HG02571 (cell line): ENCODE results near the gene ERG.

ENCODE experiments used
- ATAC-seq: cut with Tn5 transposase; IDR thresholded peaks from one replicate; pipeline ENCODE4 v1.9.1; 2021; ENCODE audit warnings: mild to moderate bottlenecking, moderate library complexity; ENCODE audit not compliant: unreplicated experiment

The ERG gene

DNA sequence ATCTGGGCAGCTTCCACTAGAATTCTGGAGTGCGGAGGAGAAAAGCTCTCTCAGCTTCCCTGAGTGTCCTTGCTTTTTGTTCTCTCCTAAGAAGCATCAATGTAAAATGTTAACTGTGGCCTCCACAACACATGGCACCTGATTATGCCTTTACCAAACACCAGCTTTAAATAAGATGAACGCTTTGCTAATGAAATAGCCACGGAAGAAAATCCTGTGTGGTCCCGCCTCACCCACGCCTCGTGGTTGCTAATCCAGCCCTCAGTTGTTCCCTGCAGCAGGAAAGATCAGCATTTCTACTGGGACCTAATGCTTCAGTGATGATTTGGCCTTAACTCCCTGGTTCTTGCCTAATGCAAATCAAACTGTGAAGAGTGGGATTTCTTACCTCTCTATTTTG is 1.8 kb upstream of the ERG start:
- no peak for ATAC-seq

DNA sequence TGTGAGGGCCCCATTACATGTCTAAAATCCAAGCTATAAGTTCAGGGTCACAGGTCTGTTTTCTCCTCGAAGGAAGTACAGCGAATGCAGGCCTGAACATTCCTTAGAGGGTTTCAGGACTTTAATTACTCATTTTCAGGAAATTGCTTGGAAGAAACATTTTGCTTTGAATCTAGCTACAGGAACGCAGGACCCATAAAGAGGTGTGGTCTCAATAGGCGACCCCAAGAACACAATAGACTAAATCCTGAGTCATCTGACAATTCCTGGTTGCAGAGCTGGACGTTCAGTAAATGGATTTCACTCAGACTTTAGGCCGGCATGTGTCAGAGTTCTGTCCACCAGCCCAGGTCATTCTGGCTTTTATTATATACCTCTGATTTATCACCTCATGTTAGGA is 1.0 kb upstream of the ERG start:
- ATAC-seq, result no peak

DNA sequence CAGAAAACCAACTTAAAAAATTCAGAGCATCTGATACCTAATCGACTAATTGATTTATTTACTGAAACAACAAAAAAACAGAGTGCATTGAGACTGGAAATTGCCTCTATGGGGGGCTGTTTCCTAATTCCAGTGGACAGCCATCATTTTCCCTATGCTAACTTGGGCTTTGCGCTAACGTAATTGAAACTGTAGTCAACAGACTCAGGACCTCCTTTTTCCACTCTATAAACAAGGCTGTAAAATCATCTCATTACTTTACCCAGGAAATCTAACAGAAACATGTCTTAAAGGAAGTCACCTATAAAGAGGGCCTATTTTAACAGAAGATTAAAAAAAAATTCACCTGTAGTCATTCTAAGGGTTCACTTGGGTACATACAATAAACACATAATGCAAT is 2.1 kb downstream of the ERG start:
- ATAC-seq, result no peak

DNA sequence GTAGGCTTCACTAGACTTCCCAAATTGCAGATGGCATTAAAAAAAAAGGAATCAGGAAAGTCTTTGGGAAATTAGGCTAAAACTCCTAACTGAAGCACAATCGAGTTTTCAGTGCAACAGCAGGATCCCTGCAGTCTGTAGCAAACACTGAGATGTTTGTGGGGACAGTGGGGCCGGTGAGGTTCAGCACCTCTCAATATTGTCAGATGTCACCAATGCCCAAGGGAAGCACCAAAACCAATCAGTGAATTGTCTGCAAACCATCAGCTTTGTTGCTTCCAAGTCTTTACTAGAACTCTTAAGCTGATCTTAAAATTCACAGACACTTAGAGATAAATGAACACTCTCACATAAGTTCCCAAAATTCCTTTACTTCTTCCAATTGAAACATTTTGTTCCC is 2.6 kb downstream of the ERG start:
- ATAC-seq, result no peak

DNA sequence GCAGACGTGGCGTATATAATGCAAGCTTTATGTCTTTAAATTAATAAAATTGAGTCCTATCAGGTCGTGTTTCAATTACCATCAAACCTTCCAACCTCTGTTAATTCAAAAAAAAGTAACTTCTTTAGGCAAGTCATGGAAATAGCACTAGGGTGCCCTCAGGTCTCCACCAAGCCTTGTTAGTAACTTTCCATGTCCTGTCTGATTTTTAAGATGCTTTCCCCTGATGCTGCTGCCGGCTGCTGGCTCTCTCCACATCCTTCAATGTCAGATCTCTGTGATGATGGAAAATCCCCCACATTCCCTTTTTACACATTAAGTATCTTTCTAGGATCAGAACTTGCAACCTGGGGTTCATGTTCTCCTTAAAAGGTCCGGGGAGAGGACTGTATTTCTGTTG is 3.0 kb downstream of the ERG start:
- no peak for ATAC-seq

DNA sequence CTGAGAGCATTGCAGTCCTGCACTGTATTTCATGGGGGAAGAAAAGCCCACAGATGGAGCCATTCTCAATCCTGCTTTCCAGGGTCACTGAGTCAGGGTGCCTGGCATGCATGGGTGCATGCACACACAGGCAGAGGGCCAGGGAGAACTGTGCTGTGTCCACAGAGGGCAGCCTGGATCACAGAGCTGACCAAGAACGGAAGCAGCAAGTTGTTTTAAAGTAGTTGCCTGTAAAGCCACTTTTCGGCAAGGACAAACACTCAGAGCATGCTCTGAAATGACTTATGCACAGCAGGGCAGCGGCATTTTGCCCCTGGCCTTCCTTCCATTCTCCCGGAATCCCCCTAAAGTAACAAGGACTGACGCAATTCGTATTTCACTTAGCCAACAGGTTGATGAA is 3.6 kb downstream of the ERG start:
- ATAC-seq, result no peak

DNA sequence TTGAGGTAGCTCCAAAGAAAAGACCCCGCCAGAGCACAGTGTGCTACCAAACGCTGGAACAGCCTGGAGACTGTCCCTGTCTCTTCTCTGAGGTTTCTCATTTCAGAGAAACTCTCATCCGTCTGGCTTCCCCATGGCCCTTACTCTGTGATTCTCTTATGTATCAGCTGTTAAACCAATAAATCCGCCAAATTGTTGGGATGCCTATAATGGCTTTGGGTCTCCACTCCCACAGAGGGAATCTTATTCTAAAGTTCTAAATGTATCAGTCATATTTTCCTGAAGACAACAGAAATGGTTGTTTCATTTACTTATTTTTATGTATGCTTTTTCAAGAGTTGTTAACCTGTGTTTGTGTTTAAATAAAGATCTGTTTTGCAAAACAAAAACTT is 4.0 kb downstream of the ERG start:
- ATAC-seq, result no peak

DNA sequence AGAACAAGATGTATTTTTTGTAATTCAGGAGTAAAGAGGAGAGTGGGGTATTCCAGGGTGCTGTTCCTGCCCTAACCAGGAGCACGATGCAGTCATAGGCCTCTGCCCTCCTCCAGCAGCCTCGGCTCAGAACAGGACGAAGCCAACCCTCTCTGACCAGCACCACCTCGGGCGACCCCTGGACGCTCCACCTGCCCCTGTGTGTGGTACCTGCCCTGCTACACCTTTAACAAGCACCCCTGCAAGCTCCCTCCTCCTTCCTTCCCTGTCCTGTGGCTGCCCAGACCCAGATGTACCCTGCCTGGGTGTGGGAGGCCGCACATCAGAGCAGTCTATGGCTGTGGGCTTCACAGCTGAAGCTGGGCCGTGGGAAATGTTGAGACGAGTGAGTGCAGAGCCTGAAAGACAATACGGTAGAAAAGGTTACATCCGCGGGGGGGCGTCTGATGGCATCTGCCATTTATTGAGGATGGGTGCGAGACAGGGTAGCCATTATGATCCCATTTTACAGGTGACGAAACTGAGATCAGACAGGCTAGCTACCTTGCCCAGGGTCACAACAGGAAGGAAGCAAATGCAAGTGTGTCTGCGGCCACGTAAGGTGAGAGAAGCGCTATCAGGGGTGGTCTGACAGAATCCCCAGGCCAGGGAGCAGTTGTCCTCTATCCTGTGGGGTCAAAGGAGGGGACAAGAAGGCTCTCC is 4.6 kb downstream of the ERG start:
- ATAC-seq, result no peak

DNA sequence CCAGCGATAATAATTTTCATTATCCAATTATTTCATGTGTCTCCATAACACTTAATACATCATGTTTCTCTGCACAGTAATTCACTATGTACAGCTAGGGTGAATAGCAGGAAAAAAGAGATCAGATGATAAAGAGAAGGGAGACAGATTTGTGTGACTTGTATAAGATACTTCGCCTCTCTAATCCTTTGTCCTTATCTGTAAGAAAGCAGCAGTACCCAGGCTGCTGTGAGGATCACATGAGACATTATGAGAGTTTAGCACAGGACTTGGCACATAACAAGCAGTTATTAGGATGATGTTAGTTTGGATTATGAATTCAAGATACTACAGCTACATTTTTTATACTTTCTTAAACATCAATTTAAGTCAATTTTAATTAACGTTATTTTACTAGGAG is 6.3 kb downstream of the ERG start:
- ATAC-seq, result no peak

DNA sequence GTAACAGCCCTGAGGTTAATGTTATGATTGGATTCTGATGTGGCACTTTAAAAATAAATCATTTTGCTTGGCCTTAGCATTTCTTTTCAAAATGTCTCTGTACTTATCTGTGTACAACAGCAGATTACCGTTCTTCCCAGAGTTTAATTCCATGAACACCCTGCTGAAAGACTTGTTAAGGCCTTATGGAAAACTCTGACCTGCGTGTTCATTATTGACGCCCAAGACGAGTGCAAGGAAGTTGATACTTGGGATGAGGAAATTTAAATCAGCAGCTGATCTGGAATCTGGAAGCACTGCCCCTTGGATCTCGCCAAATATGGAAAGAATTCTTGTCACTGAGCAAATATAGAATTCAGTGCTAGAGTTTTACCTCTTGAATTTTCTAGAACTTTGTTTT is 6.7 kb downstream of the ERG start:
- no peak for ATAC-seq

DNA sequence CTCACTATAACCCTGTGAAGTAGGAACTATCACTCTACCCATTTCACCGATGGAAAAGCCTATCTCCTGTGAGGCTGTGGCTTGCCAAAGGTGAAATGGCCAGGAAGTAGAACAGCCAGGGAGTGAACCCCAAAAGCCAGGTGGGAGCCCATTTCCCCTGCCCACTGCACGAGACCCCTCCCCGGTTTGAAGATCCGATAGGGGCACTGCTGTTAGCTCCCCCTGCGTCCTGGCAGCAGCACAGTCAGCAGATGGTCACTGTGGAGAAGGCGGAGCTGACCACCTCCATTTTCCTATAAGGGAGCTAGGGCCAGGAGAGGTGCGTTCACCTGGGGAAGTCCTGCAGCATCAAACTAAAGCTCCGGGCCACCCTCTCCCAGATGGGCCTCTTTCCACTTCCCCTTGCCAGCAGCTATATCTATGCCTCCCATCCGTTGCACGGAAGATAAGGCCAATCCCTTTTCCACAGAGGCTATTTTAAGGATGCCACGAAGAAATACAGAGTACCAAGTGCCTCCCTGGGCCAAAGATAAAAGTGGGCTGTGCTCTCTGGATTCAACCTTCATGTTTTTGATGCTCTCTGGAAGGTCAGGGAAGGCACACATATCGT is 7.8 kb downstream of the ERG start:
- no peak for ATAC-seq

DNA sequence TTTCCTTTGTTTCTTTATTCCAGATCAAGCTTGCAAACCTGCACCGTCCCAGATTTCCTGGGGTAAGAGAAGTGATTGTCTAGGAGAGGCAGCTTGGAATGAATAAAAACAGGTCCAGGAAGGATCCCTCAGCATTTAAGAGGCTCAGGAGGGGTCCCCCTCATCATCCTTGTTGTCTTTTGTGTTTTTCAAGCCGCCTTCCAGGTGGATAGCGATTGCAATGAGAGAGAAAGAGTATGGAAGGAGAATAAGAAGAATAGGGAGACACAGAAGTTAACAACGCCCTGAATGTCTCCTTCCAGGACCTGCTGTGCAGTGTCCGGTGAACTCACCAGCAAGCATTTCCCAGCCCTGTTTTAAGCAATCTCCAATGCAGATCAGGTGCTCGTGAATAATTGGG is 8.5 kb downstream of the ERG start:
- ATAC-seq, result no peak

DNA sequence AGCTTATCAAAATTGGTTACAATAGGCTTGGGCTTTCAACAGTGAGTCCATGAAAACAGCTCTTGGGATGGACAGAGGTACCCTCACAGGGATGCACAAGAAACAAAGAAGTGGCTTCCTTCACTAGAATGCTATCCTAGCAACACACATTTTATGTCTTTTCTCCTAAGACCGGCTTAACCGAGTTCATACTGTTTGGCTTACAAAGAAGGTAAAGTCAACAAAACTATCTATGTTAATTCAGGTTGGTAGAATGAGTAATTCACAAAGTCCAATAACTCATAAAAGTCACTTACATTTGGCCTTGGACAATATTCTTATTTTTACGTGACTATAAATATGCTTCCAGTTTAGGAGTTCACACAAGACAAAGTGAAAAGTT is 9.0 kb downstream of the ERG start:
- no peak for ATAC-seq

DNA sequence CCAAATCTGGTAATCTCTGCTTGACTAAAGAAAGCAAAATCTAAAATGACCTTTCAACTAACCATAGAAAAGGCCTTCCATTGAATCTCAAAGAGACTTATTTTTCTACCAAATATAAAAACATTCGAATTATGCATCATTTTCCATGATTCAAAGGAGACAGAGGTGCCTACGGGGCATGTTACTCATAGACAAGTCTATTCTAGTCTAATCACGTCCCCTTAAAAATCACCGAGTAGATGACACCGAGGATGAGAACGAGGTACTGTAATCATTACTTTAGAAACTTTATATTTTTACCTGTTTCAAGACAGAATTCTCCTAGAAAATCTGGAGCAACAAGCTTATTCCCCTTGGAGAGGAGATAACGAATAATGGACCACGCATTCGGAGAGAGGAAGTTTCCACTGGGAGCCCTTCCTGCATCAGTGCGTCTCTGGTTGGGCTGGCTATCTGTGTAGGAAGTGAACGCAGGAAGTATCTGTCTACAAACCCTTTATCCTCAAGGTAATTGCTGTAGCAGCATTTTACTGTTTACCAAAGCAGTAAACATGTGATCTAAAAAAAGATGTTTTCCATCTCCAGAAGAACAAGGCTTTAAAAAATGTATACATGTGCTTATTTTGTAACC is 9.5 kb downstream of the ERG start:
- no peak for ATAC-seq

DNA sequence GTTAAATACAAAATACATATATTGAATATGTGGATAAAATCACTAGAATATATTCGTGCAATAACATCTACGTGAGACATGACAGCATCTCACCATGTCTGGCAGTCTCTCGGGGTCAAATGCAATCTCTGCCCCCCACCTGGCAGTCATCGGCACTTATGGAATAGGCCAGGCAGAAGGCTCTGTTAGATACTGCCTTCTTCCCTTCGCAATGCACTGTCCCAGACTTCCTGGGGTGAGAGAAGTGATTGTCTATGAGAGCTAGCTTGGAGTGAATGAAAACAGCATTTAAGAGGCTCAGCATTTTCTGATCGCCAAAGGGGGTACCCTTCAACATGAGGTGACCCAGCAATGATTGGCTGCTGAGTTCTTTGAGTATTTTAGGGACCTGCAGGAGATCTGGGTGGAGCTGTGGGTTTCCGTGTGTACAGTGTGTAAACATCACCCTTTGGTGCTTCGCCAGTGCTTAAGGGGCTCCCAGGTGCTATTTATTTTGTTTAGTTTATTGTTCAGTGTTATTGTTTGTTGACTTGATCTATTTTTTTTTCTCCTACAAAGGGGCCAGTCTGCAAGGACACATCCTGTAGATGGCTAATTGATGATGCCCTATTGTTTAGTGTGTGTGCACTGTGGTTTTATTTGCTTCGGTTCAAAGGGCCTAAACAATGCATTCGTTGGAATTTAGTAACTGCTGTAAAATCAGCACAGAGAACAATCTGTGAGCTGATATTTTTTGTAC is 10.2 kb downstream of the ERG start:
- no peak for ATAC-seq

DNA sequence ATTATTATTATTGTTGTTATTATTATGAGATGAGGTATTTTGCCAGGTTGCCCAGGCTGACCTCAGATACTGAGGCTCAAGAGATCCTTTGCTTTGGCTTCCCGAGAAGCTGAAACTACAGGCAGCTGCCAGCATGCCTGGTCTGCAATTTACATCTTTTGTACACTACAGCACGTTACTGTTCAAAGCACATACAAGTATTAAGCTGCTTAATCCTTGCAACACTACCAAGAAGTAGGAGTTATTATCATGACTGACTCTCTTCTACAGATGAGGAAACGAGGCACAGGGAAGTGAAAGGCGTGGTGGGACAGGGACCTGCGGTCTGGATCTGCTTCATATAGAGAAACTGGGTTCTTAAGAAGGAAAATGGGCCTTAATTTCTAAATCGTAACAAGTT is 11.6 kb downstream of the ERG start:
- ATAC-seq, result no peak

DNA sequence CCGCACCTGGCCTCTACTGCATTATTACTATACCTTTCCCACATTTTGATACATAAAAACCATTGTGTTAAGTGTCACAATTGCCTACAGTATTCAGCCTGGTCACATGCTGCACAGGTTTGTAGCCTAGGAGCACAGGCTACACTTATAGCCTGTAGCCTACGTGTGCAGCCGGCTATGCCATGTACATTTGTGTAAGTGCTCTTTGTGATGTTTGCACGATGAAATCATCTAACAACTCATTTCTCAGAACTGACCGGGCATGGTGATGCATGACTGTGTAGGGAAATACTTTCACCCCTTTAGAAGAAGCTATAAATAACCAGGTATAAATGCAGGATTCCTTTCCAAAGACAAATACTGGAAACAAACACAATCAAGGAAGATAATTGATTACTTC is 12.1 kb downstream of the ERG start:
- no peak for ATAC-seq

DNA sequence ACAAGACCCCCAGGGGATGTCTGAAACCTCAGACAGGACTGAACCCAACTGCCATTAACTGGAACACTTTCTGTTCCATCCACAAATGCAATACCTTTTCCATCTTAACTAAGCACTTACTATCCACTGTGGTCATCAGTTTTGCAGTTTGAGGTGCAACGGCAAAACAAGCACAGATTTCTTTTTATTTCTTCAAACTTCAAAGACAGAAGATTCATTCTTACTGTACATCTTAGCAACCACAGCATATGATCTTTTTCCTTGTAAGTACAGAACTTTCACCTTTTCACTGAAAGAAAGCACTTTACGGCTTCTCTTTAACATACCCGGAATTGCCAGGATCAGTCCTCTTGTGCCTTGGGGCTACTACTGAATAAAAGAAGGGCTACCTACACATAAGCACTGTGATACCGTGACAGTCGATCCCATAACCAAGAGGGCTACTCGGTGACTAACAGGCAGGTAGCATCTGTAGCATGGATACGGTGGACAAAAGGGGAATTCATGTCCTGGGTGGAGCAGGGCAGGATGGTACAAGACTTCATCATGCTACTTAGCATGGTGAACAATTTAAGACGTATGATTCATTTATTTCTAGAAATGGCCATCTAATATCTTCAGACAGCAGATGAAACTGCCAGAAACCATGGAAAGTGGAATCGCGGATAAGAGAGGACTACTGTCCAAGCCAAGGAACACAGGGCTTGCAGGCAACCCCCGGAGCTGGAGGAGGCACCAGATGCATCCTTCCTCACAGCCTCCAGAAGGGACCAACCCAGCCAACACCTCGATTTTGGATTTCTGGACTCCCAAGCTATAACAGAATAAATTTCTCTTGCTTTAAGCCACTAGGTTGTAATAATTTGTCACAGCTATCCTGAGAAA is 18.4 kb downstream of the ERG start:
- ATAC-seq, result no peak

DNA sequence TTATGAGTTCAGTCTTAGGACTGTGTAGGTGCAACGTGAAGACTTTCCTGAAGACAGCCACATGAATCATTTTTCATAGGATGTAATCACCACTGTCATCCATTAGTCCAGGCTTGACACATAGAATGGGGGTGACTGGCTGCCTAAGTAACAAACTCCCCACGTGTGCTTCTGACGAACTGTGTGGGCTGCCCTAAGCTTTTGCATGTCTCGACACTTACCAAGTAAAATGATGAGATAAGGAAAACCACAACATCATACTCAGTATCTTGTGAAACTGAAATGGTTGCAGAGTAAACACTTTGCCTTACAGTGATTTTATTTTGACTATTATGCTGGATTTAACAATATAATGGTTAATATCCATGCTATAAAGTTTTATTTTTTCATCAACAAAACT is 19.5 kb downstream of the ERG start:
- no peak for ATAC-seq

DNA sequence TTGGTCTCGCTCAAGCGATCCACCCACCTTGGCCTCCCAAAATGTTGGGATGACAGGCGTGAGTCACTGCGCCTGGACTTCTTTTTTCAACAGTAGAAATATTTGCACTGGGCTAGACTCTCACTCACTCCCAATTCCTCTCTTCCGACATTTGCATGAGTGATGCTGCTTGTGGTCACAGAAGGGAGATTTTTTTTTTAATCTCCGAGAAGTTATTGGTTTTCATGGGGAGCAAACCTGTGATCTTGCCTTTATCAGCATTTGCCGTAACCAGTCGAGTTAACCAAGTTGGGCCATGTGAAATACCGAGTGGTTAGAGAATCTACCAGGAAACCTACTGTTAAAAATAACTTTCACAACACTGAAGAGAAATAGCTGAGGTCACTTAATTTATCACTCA is 21.1 kb downstream of the ERG start:
- ATAC-seq, result no peak

DNA sequence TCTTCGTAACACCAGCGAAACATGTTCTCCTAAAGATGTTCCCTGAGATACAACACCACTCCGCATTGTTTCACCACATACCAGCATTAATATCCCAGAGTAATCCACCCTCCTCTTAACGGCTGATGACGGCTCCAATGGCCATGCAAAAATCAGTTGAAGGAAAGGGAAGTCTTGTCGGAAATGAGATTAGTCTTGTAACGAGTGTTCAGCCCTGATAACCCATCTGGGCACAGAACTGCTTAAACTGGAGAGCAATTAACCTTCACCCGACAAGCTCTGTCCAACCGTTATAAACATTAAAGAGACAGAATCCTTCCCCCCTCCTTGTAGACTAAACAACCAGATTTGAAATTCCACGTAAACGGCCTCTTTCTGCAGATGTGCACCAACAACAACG is 21.9 kb downstream of the ERG start:
- no peak for ATAC-seq
